PC-3 (cell line): ENCODE measurements around the gene PRPF40A. TPM values are rescaled to one million over a fixed set of nuclear protein-coding genes. Genes with fewer than 3 reads are reported as not detected.

Experiments
- ATAC-seq: fragments of 200-7000 bp; cut with Tn5 transposase; 2 replicates; pipeline ENCODE4 v1.9.1; 2020; ENCODE audit warnings: mild to moderate bottlenecking, moderate library complexity
- BruUV-seq: library from RNA; stranded (reverse); fragments of 400-500 nt; replicated peaks from 2 replicates; lab custom pipeline; 2021; lab: Mats Ljungman, UMichigan
- CTCF ChIA-PET: fragments of 300-600 bp; sonication (Branson Sonifier 250); formaldehyde crosslinking; loops from one replicate; lab custom pipeline; 2022; ENCODE audit warnings: antibody characterized with exemption; lab: Charles Lee
- POLR2A ChIA-PET: fragments of 300-600 bp; sonication (Branson Sonifier 250); formaldehyde crosslinking; loops from one replicate; lab custom pipeline; 2022; ENCODE audit warnings: antibody characterized with exemption; ENCODE audit not compliant: unreplicated experiment; lab: Charles Lee
- DNase-seq: peaks from one replicate; pipeline ENCODE4 v3.0.0-alpha.2; 2015
- H2AFZ ChIP-seq: fragments of 300-600 bp; sonication (generic); 2 replicates; pipeline ENCODE4 v1.6.0; 2016; ENCODE audit warnings: antibody characterized with exemption, low read length
- H3F3A ChIP-seq: fragments of 300-600 bp; sonication (generic); one replicate; pipeline ENCODE4 v1.6.0; 2017; ENCODE audit warnings: antibody characterized with exemption, low read length, control low read depth, mild to moderate bottlenecking; ENCODE audit not compliant: unreplicated experiment
- H3K27ac ChIP-seq: fragments of 300-600 bp; sonication (generic); 2 replicates; pipeline ENCODE4 v1.5.1; 2016; ENCODE audit warnings: mild to moderate bottlenecking, low read length
- H3K27me3 ChIP-seq: fragments of 300-600 bp; sonication (generic); 2 replicates; pipeline ENCODE4 v1.6.1; 2016; ENCODE audit warnings: low read length, mixed read lengths
- H3K36me3 ChIP-seq: fragments of 300-600 bp; sonication (generic); 2 replicates; pipeline ENCODE4 v1.6.1; 2016; ENCODE audit warnings: low read depth, mixed run types, low read length, mixed read lengths
- H3K4me1 ChIP-seq: fragments of 300-600 bp; sonication (generic); 2 replicates; pipeline ENCODE4 v1.5.1; 2016; ENCODE audit warnings: low read length; ENCODE audit not compliant: insufficient read depth
- H3K4me2 ChIP-seq: fragments of 300-600 bp; sonication (generic); 2 replicates; pipeline ENCODE4 v1.6.0; 2016; ENCODE audit warnings: low read length
- H3K4me3 ChIP-seq: fragments of 300-600 bp; sonication (generic); 2 replicates; pipeline ENCODE4 v1.5.1; 2016; ENCODE audit warnings: mild to moderate bottlenecking, low read length, mixed read lengths
- H3K79me2 ChIP-seq: fragments of 300-600 bp; sonication (generic); 2 replicates; pipeline ENCODE4 v1.6.1; 2017; ENCODE audit warnings: low read length, mixed read lengths
- H3K9ac ChIP-seq: fragments of 300-600 bp; sonication (generic); 2 replicates; pipeline ENCODE4 v1.6.0; 2016; ENCODE audit warnings: mild to moderate bottlenecking, low read length
- H3K9me2 ChIP-seq: fragments of 300-600 bp; sonication (generic); replicated peaks from 2 replicates; pipeline ENCODE4 v1.6.1; 2016; ENCODE audit warnings: mixed run types, low read length, mixed read lengths
- H3K9me3 ChIP-seq: fragments of 300-600 bp; sonication (generic); 2 replicates; pipeline ENCODE4 v1.6.1; 2016; ENCODE audit warnings: low read length, mixed read lengths
- H4K20me1 ChIP-seq: fragments of 300-600 bp; sonication (generic); 2 replicates; pipeline ENCODE4 v1.6.1; 2016; ENCODE audit warnings: low read length, mixed read lengths
- CTCF ChIP-seq: fragments of 300-600 bp; sonication (generic); conservative IDR thresholded peaks from 2 replicates; pipeline ENCODE4 v1.5.1; 2017; ENCODE audit warnings: antibody characterized with exemption, low read depth, mild to moderate bottlenecking, low read length
- EZH2 ChIP-seq: fragments of 300-600 bp; sonication (generic); IDR thresholded peaks from one replicate; pipeline ENCODE4 v1.6.1; 2017; ENCODE audit warnings: antibody characterized with exemption, mild to moderate bottlenecking, low read length; ENCODE audit not compliant: unreplicated experiment
- EZH2phosphoT487 ChIP-seq: fragments of 300-600 bp; sonication (generic); IDR thresholded peaks from 2 replicates; pipeline ENCODE4 v1.6.1; 2018; ENCODE audit warnings: mild to moderate bottlenecking, antibody characterized with exemption, low read length, borderline replicate concordance
- intact Hi-C: fragments of 100-400 bp; cut with micrococcal nuclease; formaldehyde crosslinking; loops from 2 replicates; pipeline ENCODE4 v1.9.0; 2023
- total RNA-seq: library from RNA; depleted of rRNA; stranded (reverse); fragments of >200 nt; gene quantifications from 2 replicates; pipeline ENCODE4 v1.2.3, GENCODE V29; 2014

PRPF40A gene
- total RNA-seq, 1 experiment from 2014 or later, result 140 TPM

GRCh38 chr2:152632736-152633135, 84.5 kb downstream of the PRPF40A start:
- H3K9ac ChIP-seq, result no peak overlapping the region
- no TSS peak for BruUV-seq
- ATAC-seq (no peak), DNase-seq (no peak)
- intact Hi-C loops, result no loop called here
- H3K27me3 ChIP-seq, result no peaks in the 10 kb centered on the region
- H3K9me3 ChIP-seq, result no peaks in the 10 kb centered on the region
- H3K4me1 ChIP-seq, result no peaks in the 10 kb centered on the region
- no peaks in the 10 kb centered on the region for H3K79me2 ChIP-seq
- peaks cover 12% of the 10 kb centered on the region; the same call in 1 of the 2 replicates for H3K36me3 ChIP-seq
- no peak overlapping the region for H2AFZ ChIP-seq
- no peaks in the 10 kb centered on the region for H3K9me2 ChIP-seq
- H4K20me1 ChIP-seq, result no peaks in the 10 kb centered on the region
- TF ChIP-seq EZH2phosphoT487 (no peak), EZH2 (no peak), CTCF (no peak)
- H3K4me3 ChIP-seq, result no peak overlapping the region
- H3F3A ChIP-seq, result no peaks in the 10 kb centered on the region
- no peak overlapping the region for H3K4me2 ChIP-seq
- POLR2A ChIA-PET, result no interaction called here
- CTCF ChIA-PET, result no interaction called here
- no peak overlapping the region for H3K27ac ChIP-seq

GRCh38 chr2:152630466-152630865, 86.8 kb downstream of the PRPF40A start:
- H3K79me2 ChIP-seq, result no peaks in the 10 kb centered on the region
- no peak overlapping the region for H3K4me2 ChIP-seq
- no peaks in the 10 kb centered on the region for H3F3A ChIP-seq
- H2AFZ ChIP-seq, result no peak overlapping the region
- H3K27me3 ChIP-seq, result no peaks in the 10 kb centered on the region
- no peaks in the 10 kb centered on the region for H3K9me3 ChIP-seq
- no peak overlapping the region for H3K4me3 ChIP-seq
- H4K20me1 ChIP-seq, result no peaks in the 10 kb centered on the region
- ChIA-PET POLR2A (interaction anchor here (0.5 kb wide), 1 partner anchor 16 kb away, joined by 3 read pairs; no protein-coding TSS in a partner anchor), CTCF (no interaction called here)
- no peak overlapping the region for H3K27ac ChIP-seq
- no peak overlapping the region for H3K9ac ChIP-seq
- H3K36me3 ChIP-seq, result peaks cover 12% of the 10 kb centered on the region; the same call in 1 of the 2 replicates
- TF ChIP-seq EZH2 (no peak), CTCF (no peak), EZH2phosphoT487 (no peak)
- no peaks in the 10 kb centered on the region for H3K9me2 ChIP-seq
- no TSS peak for BruUV-seq
- ATAC-seq (no peak), DNase-seq (no peak)
- no peaks in the 10 kb centered on the region for H3K4me1 ChIP-seq
- intact Hi-C loops, result no loop called here

- intact Hi-C loops, result no loop called here
- POLR2A ChIA-PET, result no interaction called here
- TF ChIP-seq CTCF, result no peak
- no peak for TF ChIP-seq EZH2
- TF ChIP-seq EZH2phosphoT487, result no peak
- Histone ChIP-seq H3K9ac (no peak overlapping the region), H3F3A (no peaks in the 10 kb centered on the region), H3K4me3 (no peak overlapping the region), H3K36me3 (peaks cover 12% of the 10 kb centered on the region; the same call in 1 of the 2 replicates), H3K79me2 (no peaks in the 10 kb centered on the region), H3K4me1 (no peaks in the 10 kb centered on the region), H3K9me2 (no peaks in the 10 kb centered on the region), H3K9me3 (no peaks in the 10 kb centered on the region), H3K4me2 (no peak overlapping the region), H3K27me3 (no peaks in the 10 kb centered on the region), H2AFZ (no peak overlapping the region), H4K20me1 (no peaks in the 10 kb centered on the region), H3K27ac (no peak overlapping the region)
- CTCF ChIA-PET, result no interaction called here
- no peak for DNase-seq
- no TSS peak for BruUV-seq
- no peak for ATAC-seq
Observed at GRCh38 chr2:152629202-152629601, 88.1 kb downstream of the PRPF40A start.
